Mammary epithelial cell (primary cell): ENCODE measurements around the gene KRTAP4-11.

Source experiments
- EZH2 ChIP-seq: IDR thresholded peaks from 2 replicates; pipeline ENCODE4 v1.6.1; 2012; ENCODE audit warnings: low read length, inconsistent platforms, borderline replicate concordance
- TF ChIP-seq, protein P1 (sequence below), 2 donors: IDR thresholded peaks in 1 of 2; conservative IDR thresholded peaks in 1 of 2; 2 replicates each; pipeline ENCODE4 v1.5.1; 2011 to 2012; ENCODE audit warnings: inconsistent platforms in 2 of 2, low read length in 2 of 2, mild to moderate bottlenecking in 2 of 2, control low read depth in 1 of 2, low read depth in 1 of 2; ENCODE audit not compliant: insufficient read depth in 1 of 2; ENCODE audit errors: extremely low read depth in 1 of 2

DNA sequence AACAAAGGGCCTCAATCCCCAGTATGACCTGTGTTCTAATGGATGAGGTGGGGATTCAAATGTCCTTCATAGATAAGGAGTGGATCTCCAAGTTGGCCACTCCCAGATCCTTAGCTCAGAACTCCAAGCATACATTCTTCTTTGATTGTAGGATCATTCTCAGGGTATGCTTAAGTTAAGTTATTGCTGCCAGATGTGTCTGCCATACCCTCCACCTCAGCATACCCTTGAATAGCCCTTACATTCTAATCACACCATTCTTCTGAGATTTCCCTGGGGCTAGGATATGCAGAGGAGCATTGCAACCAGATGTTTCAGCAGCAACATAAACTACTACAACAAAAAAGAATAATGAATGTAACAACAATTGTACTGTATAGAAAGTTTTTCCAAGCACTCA is 50.9 kb downstream of the KRTAP4-11 start:
- TF ChIP-seq, protein P1, sequence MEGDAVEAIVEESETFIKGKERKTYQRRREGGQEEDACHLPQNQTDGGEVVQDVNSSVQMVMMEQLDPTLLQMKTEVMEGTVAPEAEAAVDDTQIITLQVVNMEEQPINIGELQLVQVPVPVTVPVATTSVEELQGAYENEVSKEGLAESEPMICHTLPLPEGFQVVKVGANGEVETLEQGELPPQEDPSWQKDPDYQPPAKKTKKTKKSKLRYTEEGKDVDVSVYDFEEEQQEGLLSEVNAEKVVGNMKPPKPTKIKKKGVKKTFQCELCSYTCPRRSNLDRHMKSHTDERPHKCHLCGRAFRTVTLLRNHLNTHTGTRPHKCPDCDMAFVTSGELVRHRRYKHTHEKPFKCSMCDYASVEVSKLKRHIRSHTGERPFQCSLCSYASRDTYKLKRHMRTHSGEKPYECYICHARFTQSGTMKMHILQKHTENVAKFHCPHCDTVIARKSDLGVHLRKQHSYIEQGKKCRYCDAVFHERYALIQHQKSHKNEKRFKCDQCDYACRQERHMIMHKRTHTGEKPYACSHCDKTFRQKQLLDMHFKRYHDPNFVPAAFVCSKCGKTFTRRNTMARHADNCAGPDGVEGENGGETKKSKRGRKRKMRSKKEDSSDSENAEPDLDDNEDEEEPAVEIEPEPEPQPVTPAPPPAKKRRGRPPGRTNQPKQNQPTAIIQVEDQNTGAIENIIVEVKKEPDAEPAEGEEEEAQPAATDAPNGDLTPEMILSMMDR (conservative IDR thresholded peaks at IDR 0.05 in 1 of 2, IDR thresholded peaks at IDR 0.05 in 1 of 2; ENCODE audit: extremely low read depth in 1 of 2, insufficient read depth in 1 of 2, low read depth in 1 of 2, low read length in 2 of 2): no peak
- no peak for TF ChIP-seq EZH2
